Osteoblast (primary cell): ENCODE results near the gene NUFIP1. TPM values are rescaled to one million over a fixed set of nuclear protein-coding genes. Genes with fewer than 3 reads are reported as not detected.

Experiments
- DNase-seq: peaks from one replicate; pipeline ENCODE4 v3.0.0; 2011; ENCODE audit warnings: low spot score, mixed read lengths; ENCODE audit not compliant: insufficient read length; ENCODE audit errors: missing footprints
- H2AFZ ChIP-seq: 2 replicates; pipeline ENCODE4 v1.6.0; 2011; ENCODE audit warnings: mild to moderate bottlenecking, low read length
- H3K27ac ChIP-seq: 2 replicates; pipeline ENCODE4 v1.5.1; 2011; ENCODE audit warnings: mild to moderate bottlenecking, low read depth, low read length, moderate library complexity
- H3K27me3 ChIP-seq: 2 replicates; pipeline ENCODE4 v1.6.0; 2012; ENCODE audit warnings: mild to moderate bottlenecking, control low read depth, inconsistent platforms, low read length, moderate library complexity; ENCODE audit not compliant: insufficient read depth
- H3K36me3 ChIP-seq: 2 replicates; pipeline ENCODE4 v1.5.1; 2011; ENCODE audit warnings: mild to moderate bottlenecking, low read length, control low read depth, moderate library complexity; ENCODE audit not compliant: insufficient read depth
- H3K4me1 ChIP-seq: 2 replicates; pipeline ENCODE4 v1.5.1; 2011; ENCODE audit warnings: mild to moderate bottlenecking, low read length, control low read depth, moderate library complexity; ENCODE audit not compliant: insufficient read depth
- H3K4me2 ChIP-seq: 2 replicates; pipeline ENCODE4 v1.6.0; 2011; ENCODE audit warnings: mild to moderate bottlenecking, low read length; ENCODE audit not compliant: insufficient read depth
- H3K4me3 ChIP-seq: fragments of 200-600 bp; sonication (generic); 3 replicates; pipeline ENCODE4 v1.5.1; 2012; ENCODE audit warnings: mild to moderate bottlenecking, low read length, inconsistent platforms; ENCODE audit not compliant: insufficient read depth
- H3K79me2 ChIP-seq: 2 replicates; pipeline ENCODE4 v1.6.0; 2012; ENCODE audit warnings: mild to moderate bottlenecking, low read length, control low read depth, inconsistent platforms; ENCODE audit not compliant: insufficient read depth
- H3K9me3 ChIP-seq: 2 replicates; pipeline ENCODE4 v1.5.1; 2011; ENCODE audit warnings: low read depth, low read length, control low read depth
- H4K20me1 ChIP-seq: 2 replicates; pipeline ENCODE4 v1.6.0; 2012; ENCODE audit warnings: mild to moderate bottlenecking, low read length, control low read depth; ENCODE audit not compliant: insufficient read depth
- CTCF ChIP-seq: IDR thresholded peaks from 2 replicates; pipeline ENCODE4 v1.5.1; 2011; ENCODE audit warnings: mild to moderate bottlenecking, low read depth, low read length, moderate library complexity; ENCODE audit errors: extremely low read depth
- total RNA-seq: library from RNA; depleted of rRNA; stranded (reverse); fragments of >200 nt; gene quantifications from 2 replicates; pipeline ENCODE4 v1.2.3, GENCODE V29; 2012

NUFIP1 gene
- total RNA-seq, 1 donor, result 3.3 TPM

GRCh38 chr13:44921931-44922758 is 67.1 kb downstream of the NUFIP1 start:
- Histone ChIP-seq H4K20me1 (no peaks in the 10 kb centered on the region), H3K27ac (peak overlapping the region; percentile 83), H3K4me1 (peaks cover 31% of the 10 kb centered on the region), H3K27me3 (peaks cover 2% of the 10 kb centered on the region), H3K4me2 (peak overlapping the region; percentile 30), H3K9me3 (no peaks in the 10 kb centered on the region), H3K79me2 (no peaks in the 10 kb centered on the region), H3K36me3 (no peaks in the 10 kb centered on the region), H3K4me3 (no peak overlapping the region), H2AFZ (peak overlapping the region; percentile 11)
- no peak for TF ChIP-seq CTCF
- peak; percentile 85 for DNase-seq

GRCh38 chr13:44921246-44921877 is 67.9 kb downstream of the NUFIP1 start:
- no peak for TF ChIP-seq CTCF
- Histone ChIP-seq H3K9me3 (no peaks in the 10 kb centered on the region), H3K4me2 (no peak overlapping the region), H4K20me1 (no peaks in the 10 kb centered on the region), H3K27ac (peak overlapping the region; percentile 83), H2AFZ (no peak overlapping the region), H3K4me3 (no peak overlapping the region), H3K4me1 (peaks cover 34% of the 10 kb centered on the region), H3K79me2 (no peaks in the 10 kb centered on the region), H3K36me3 (no peaks in the 10 kb centered on the region), H3K27me3 (peaks cover 2% of the 10 kb centered on the region)
- no peak for DNase-seq

GRCh38 chr13:44920013-44920412 is 69.3 kb downstream of the NUFIP1 start:
- Histone ChIP-seq H2AFZ (no peak overlapping the region), H3K79me2 (no peaks in the 10 kb centered on the region), H3K9me3 (no peaks in the 10 kb centered on the region), H3K27ac (no peak overlapping the region), H3K4me1 (peaks cover 34% of the 10 kb centered on the region), H3K4me3 (no peak overlapping the region), H3K36me3 (no peaks in the 10 kb centered on the region), H4K20me1 (no peaks in the 10 kb centered on the region), H3K4me2 (no peak overlapping the region), H3K27me3 (no peaks in the 10 kb centered on the region)
- no peak for DNase-seq
- TF ChIP-seq CTCF, result no peak
